Tibial nerve (tissue), 4 donors: Measurements from ENCODE around the gene ITGAE. TPM values are rescaled to one million over a fixed set of nuclear protein-coding genes. Genes with fewer than 3 reads are reported as not detected.
"Not testable (repeated sequence)": the region's sequence is repeated elsewhere in the genome, so short reads cannot be mapped to it uniquely, and the experiment has no call there.

ENCODE experiments used
- DNase-seq, 2 donors: peaks; one replicate each; pipeline ENCODE4 v3.0.0-alpha.2; 2019; ENCODE audit warnings: low spot score in 2 of 2
- H3K27ac ChIP-seq, 4 donors: fragments of 200-600 bp; sonication (generic) in 3 of 4; one replicate each; pipeline ENCODE4 v1.5.1; 2017 to 2019; ENCODE audit warnings: mild to moderate bottlenecking in 1 of 4
- H3K27me3 ChIP-seq, 2 donors: fragments of 200-600 bp; sonication (generic) in 1 of 2; one replicate each; pipeline versions ENCODE4 v1.5.1 to v1.6.0; 2017 to 2019
- H3K36me3 ChIP-seq, 3 donors: fragments of 200-600 bp; sonication (generic); one replicate each; pipeline ENCODE4 v1.5.1; 2018 to 2019
- H3K4me1 ChIP-seq, 4 donors: fragments of 200-600 bp; sonication (generic) in 3 of 4; one replicate each; pipeline ENCODE4 v1.5.1; 2017 to 2019
- H3K4me3 ChIP-seq, 4 donors: fragments of 200-600 bp; sonication (generic) in 3 of 4; one replicate each; pipeline ENCODE4 v1.5.1; 2017 to 2019; ENCODE audit warnings: mild to moderate bottlenecking in 1 of 4, moderate library complexity in 1 of 4
- H3K9me3 ChIP-seq, 4 donors: fragments of 200-600 bp; sonication (generic) in 3 of 4; one replicate each; pipeline ENCODE4 v1.5.1; 2017 to 2019
- CTCF ChIP-seq, 5 experiments: fragments of 200-600 bp in 3 of 5; fragments of 450-650 bp in 2 of 5; sonication (generic) in 3 of 5; IDR thresholded peaks; one replicate each; pipeline ENCODE4 v1.5.1; 2016 to 2019; ENCODE audit warnings: antibody characterized with exemption in 5 of 5, mild to moderate bottlenecking in 3 of 5, moderate library complexity in 2 of 5
- EP300 ChIP-seq, 2 donors: sonication (generic); formaldehyde crosslinking; IDR thresholded peaks; one replicate each; pipeline ENCODE4 v1.6.1; 2017; ENCODE audit warnings: antibody characterized with exemption in 2 of 2, mild to moderate bottlenecking in 1 of 2
- POLR2A ChIP-seq, 2 donors: fragments of 450-650 bp; IDR thresholded peaks; one replicate each; pipeline ENCODE4 v1.6.1; 2017; ENCODE audit warnings: antibody characterized with exemption in 2 of 2, mild to moderate bottlenecking in 2 of 2, moderate library complexity in 2 of 2
- WGBS, 2 donors: methylation state at CpG; one replicate each; pipeline ENCODE4 v1.1.5; 2018; 5-methylcytosine and 5-hydroxymethylcytosine counted together
- total RNA-seq, 4 donors: library from RNA; depleted of rRNA; stranded (reverse); fragments of >200 nt; gene quantifications; one replicate each; pipeline ENCODE4 v1.1.0, GENCODE V29; 2016

The ITGAE gene
- total RNA-seq, 4 donors from 2014 or later: 11.1 to 17.5 (median 13.4) TPM

GRCh38 chr17:3715296-3715695, 85.7 kb downstream of the ITGAE start:
- H3K4me3 ChIP-seq: no peak overlapping the region
- H3K27ac ChIP-seq: no peak overlapping the region
- H3K9me3 ChIP-seq: no peaks in the 10 kb centered on the region
- DNase-seq: no peak
- no peaks in the 10 kb centered on the region for H3K27me3 ChIP-seq
- WGBS, 2 donors: 83 to 84% methylated on average over 8 of the region's 8 CpGs
- TF ChIP-seq POLR2A (IDR thresholded peaks at IDR 0.05) (no peak), CTCF (IDR thresholded peaks at IDR 0.05) (no peak), EP300 (IDR thresholded peaks at IDR 0.05) (no peak)
- peaks cover 3 to 77% (median 13%) of the 10 kb centered on the region in 3 donors for H3K36me3 ChIP-seq
- peaks cover 0 to 12% (median 7%) of the 10 kb centered on the region in 4 donors for H3K4me1 ChIP-seq

- TF ChIP-seq EP300 (IDR thresholded peaks at IDR 0.05) (no peak), POLR2A (IDR thresholded peaks at IDR 0.05) (no peak), CTCF (IDR thresholded peaks at IDR 0.05) (no peak)
- Histone ChIP-seq H3K27me3 (no peaks in the 10 kb centered on the region), H3K4me1 (no peaks in the 10 kb centered on the region), H3K27ac (no peak overlapping the region), H3K9me3 (no peaks in the 10 kb centered on the region), H3K36me3 (peaks cover 3 to 66% (median 13%) of the 10 kb centered on the region in 3 donors), H3K4me3 (no peak overlapping the region)
- no peak for DNase-seq
- WGBS, 2 donors: 72 to 75% methylated on average over 13 of the region's 13 CpGs
Observed at GRCh38 chr17:3712811-3713463, 88.1 kb downstream of the ITGAE start.

- H3K27ac ChIP-seq: no peak overlapping the region
- H3K27me3 ChIP-seq: no peaks in the 10 kb centered on the region
- no peak overlapping the region for H3K4me3 ChIP-seq
- TF ChIP-seq CTCF (IDR thresholded peaks at IDR 0.05) (no peak), EP300 (IDR thresholded peaks at IDR 0.05) (peak in 1 of 2 donors; percentile 14)
- DNase-seq: no peak
- H3K36me3 ChIP-seq: peaks cover 3 to 47% (median 6%) of the 10 kb centered on the region in 3 donors
- no peaks in the 10 kb centered on the region for H3K9me3 ChIP-seq
- WGBS, 2 donors: 67 to 82% methylated on average over 5 of the region's 5 CpGs
- no peaks in the 10 kb centered on the region for H3K4me1 ChIP-seq
Observed at GRCh38 chr17:3710951-3711383, 90.0 kb downstream of the ITGAE start.

- WGBS, 2 donors: 65 to 68% methylated on average over 3 of the region's 3 CpGs
- peaks cover 0 to 26% (median 0%) of the 10 kb centered on the region in 3 donors for H3K36me3 ChIP-seq
Observed at GRCh38 chr17:3708366-3708765, 92.6 kb downstream of the ITGAE start.

GRCh38 chr17:3705718-3705984, 95.3 kb downstream of the ITGAE start:
- H3K36me3 ChIP-seq: peaks cover 0 to 18% (median 0%) of the 10 kb centered on the region in 3 donors
- not testable (repeated sequence) for DNase-seq, H3K27me3 ChIP-seq, H3K27ac ChIP-seq, H3K4me3 ChIP-seq, H3K9me3 ChIP-seq, H3K4me1 ChIP-seq
- WGBS, 2 donors: 93 to 100% methylated on average over 1 of the region's 1 CpG

More at GRCh38 chr17:3708366-3708765, 92.6 kb downstream of the ITGAE start:
- Histone ChIP-seq H3K9me3 (no peaks in the 10 kb centered on the region), H3K27ac (no peak overlapping the region), H3K4me1 (no peaks in the 10 kb centered on the region), H3K27me3 (no peaks in the 10 kb centered on the region), H3K4me3 (no peak overlapping the region)
- no peak for DNase-seq
- TF ChIP-seq POLR2A (IDR thresholded peaks at IDR 0.05): no peak
- no peak for TF ChIP-seq EP300 (IDR thresholded peaks at IDR 0.05)
- TF ChIP-seq CTCF (IDR thresholded peaks at IDR 0.05): no peak
